Stimulated activated CD4-positive, alpha-beta T cell treated with anti-CD3 and anti-CD28 coated beads, Interleukin-2, amount 100 ng/mL, for 48 hours (primary cell): ENCODE data around the gene MYL6B.
"Not testable (repeated sequence)": the region's sequence is repeated elsewhere in the genome, so short reads cannot be mapped to it uniquely, and the experiment has no call there.

ENCODE experiments used
- DNase-seq, 2 donors: peaks; one replicate each; pipeline ENCODE4 v3.0.0-alpha.2; 2020

The MYL6B gene

GRCh38 chr12:56152132-56152755 is at the start of gene MYL6B:
Gene MYL6B (plus strand): TSS chr12:56152587. CDS start chr12:56153919, 1,332 bp downstream.
- DNase-seq: peak; percentile 90 to 92

DNA sequence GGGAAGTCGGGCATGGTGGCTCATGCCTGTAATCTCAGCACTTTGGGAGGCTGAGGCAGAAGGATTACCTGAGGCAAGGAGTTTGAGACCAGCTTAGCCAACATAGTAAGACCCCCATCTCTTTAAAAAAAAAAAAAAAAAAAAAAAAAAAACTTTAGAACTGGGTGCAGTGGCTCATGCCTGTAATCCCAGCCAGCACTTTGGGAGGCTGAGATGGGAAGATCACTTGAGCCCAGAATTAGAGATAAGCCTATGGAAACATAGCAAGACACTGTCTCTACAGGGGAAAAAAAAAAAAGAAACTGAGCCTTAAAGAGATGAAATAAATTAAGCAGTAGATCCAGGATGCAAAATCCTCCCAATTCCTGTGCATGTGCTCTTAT is 49.7 kb upstream of the MYL6B start:
- no peak for DNase-seq

GRCh38 chr12:56103066-56103711 is 49.2 kb upstream of the MYL6B start:
- no peak for DNase-seq

DNA sequence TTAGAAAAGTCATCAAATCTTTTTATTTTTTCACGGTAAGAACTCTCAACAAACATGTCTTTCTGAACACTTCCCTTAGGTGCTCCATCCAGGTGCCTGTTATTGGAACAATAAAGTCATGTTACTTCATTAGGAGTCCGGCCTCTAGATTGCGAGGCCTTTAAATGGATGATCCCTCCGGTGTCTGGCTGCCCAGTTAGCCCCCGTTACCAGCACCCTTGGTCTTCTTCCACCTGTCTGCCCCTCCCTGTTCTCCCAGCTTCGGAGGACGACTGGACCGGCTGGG is 48.6 kb upstream of the MYL6B start:
- no peak for DNase-seq

- peak; percentile 96 to 97 for DNase-seq
These were observed 48.1 kb upstream of the MYL6B start, which contains the start of gene PA2G4 for GRCh38 chr12:56104109-56104814. Gene PA2G4 (plus strand): TSS chr12:56104559. CDS start chr12:56104738, 179 bp downstream.

- peak in 1 of 2 donors; percentile 23 for DNase-seq
These were observed 47.4 kb upstream of the MYL6B start for GRCh38 chr12:56104815-56105608.

DNA sequence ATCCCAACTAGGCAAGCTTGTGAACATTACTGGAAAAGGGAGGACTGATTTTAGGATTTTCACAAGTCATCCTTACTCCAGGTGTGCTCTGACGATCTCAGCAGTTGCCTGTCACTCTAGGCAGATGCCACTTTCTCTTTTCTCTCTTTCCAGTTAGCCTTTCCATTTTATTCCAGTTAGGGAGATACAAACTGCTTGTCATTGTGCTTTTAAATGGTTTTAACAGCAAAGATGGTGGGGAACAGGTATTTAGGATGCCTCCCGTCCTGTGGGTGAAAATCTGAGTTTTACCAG is 46.8 kb upstream of the MYL6B start:
- no peak for DNase-seq

DNA sequence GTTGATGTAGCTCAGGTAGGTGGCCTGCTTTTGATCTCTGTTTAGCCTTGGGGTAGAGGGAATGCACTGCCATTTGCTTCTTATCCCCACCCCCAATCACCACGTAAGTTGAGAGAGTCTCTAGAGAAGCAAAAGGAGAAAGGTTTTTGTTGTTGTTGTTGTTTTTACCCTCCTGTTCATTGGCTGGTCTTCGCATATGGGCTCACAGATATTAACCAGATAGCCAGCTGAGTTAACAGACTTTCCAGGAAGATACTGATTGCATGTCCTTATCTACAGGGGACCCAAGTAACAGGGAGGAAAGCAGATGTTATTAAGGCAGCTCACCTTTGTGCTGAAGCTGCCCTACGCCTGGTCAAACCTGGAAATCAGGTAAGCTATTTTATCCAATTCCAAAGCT is 45.1 kb upstream of the MYL6B start:
- no peak for DNase-seq

GRCh38 chr12:56110571-56110970 is 41.8 kb upstream of the MYL6B start:
- DNase-seq: no peak

- DNase-seq: no peak
These were observed 38.3 kb upstream of the MYL6B start for GRCh38 chr12:56114084-56114483.

- no peak for DNase-seq
These were observed 37.1 kb upstream of the MYL6B start for GRCh38 chr12:56115329-56115728.

DNA sequence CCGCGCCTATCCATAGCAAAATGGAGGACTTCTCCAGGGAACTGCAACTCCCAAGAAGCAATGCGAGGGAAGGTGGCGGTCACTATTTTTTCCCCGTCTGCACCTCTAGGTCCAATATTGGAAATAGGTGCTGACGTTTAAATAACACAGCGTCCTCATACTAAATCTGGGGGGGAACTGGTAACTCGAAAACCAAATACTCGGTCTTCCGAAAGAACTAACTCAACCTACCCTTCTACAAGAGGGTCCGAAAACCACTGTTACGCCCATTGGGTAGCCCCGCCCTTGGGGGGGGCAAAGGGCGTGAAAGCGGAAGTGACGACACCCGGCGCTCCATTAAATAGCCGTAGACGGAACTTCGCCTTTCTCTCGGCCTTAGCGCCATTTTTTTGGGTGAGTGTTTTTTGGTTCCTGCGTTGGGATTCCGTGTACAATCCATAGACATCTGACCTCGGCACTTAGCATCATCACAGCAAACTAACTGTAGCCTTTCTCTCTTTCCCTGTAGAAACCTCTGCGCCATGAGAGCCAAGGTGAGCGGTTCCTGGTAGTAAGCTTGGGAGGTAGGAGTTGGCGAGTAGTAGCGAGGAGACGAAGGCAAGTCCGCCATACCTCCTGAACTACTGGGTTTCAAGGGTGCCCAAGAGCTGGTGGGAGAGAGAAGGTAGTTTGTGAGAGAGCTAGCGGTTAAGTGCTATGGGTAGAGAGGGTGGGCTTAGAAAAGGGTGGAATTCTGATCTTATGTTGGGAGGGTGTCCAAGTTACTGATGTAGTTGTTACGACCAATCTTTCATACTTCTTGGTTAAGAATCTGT is 35.9 kb upstream of the MYL6B start, which contains the start of gene RPL41:
TSS of gene RPL41 (plus strand) at position 367 of the 815 bp plus-strand sequence.
- DNase-seq: peak; percentile 93 to 94

DNA sequence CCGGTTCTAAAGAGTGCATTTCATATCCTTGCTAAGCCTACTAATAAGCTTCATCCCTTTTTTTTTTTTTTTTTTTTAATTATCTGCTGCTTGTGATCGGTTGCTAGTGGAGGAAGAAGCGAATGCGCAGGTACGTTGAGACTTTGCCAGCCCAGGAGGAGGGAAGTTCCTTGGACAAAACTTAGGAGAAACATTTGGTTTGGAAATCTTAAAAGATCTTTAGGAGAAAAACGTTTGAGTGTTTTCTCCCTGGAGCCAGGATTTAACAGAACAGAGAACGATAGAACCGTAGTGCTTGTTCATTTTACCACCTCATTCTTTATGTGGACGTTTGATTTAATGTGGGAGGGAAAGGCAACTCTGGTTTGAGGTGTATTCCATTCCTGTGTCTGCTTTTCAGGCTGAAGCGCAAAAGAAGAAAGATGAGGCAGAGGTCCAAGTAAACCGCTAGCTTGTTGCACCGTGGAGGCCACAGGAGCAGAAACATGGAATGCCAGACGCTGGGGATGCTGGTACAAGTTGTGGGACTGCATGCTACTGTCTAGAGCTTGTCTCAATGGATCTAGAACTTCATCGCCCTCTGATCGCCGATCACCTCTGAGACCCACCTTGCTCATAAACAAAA is 35.2 kb upstream of the MYL6B start:
- DNase-seq: not testable (repeated sequence)

DNA sequence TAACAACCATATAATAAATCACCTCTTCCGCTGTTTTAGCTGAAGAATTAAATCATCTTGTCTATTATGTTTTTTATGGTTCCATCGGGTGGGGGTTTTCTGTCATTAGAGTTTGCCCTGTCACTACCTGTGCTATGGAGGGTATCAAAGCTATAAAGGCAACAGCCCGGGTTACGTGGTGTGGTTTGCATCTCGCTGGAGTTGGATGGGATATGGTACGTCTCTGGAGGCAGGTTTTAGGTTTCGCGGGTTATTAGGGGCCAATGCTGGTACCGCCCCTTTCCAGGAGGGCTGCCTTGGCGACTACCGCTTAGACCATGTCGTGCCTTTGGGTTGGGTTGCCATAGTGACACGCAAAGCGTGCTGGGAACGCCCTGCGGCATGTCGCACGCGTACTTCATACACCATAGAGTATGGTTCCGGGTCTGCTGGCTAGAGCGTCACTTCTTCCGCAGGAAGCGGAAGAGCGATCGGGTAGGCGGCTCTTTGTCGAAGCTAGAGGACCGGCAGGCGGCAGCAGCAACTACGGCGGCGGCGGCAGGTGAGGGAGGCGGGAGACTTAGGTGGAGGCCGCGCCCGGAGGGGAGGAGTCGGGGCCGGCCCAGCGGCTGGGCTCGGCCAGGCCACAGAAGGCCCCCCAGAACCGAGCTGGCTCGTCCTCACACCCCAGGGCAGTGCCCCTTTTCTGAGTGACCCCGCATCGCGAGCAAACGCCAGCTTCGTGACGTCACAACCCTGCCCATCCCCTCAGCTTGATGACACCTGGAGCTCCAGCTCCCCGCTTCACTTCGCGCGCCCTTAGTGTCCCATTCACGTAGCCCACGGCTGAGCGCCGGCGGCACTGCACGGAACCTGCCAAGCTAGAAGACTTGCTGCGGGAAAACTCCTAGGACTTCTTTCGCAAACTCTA is 34.4 kb upstream of the MYL6B start, which contains the start of gene ZC3H10:
TSS of gene ZC3H10 (plus strand) at position 489 of the 910 bp plus-strand sequence. CDS start 2,297 bp downstream, outside the sequence.
- DNase-seq: peak; percentile 96 to 97

DNA sequence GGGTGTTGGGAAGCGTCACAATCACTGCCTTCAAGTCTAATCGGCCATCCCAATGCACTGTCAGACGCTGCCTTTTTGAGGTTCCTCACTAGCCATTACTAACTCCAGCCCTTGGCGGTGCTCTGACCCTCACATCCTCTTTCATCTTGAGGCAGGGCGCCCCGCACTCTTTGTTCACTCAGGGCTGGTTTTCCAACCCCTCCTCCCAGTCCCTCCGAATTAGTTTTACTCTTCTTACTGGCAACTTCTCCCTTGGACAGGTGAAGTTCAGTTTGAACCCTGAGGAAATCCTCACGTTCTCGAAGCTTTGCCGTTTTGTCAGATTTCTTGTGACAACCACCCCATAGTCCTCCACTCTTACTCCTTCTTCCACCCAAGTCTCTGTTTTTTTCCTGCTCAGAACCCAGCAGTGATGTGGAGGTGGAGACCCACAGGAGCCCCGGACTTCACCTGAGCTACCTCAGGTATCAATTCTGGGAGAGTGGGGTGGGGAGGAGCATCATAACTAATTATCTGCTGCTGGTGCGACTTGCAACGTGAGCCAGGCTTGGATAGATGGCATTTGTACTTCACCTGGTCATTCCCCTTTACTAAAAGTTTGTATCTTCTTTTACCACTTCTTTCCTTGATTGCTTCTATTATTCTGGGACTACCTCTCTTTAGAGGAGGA is 33.6 kb upstream of the MYL6B start:
- peak in 1 of 2 donors; percentile 19 for DNase-seq

GRCh38 chr12:56119361-56119796 is 33.0 kb upstream of the MYL6B start:
- peak; percentile 40 to 48 for DNase-seq

- DNase-seq: no peak
These were observed 32.1 kb upstream of the MYL6B start for GRCh38 chr12:56120158-56120846.

- no peak for DNase-seq
These were observed 31.1 kb upstream of the MYL6B start for GRCh38 chr12:56121204-56121870.

DNA sequence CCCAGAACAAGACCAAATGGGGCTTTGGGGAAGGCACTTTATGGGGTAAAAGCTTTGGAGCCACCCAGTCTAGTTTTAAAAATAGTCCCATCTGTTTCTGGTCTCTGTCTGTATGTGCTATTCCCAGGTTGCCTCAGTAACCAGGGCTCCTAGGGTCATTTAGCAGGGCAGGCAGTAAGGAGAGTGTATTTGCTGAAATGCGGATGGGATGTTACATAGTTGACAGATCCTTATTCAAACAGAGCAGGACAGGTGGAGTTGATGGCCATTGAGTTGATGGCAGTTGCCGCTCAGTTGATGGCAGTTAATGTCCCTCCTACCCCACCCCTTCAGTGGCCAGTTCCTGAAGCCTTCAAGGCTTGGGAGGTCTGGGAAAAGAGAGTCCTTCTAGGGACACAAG is 29.8 kb upstream of the MYL6B start:
- DNase-seq: no peak
